ENCODE data around the gene NAV2. TPM values are rescaled to one million over a fixed set of nuclear protein-coding genes. Genes with fewer than 3 reads are reported as not detected.

The NAV2 gene
- total RNA-seq, 3 donors from 2014 or later: 21.9 to 65.9 (median 30.9) TPM

DNA sequence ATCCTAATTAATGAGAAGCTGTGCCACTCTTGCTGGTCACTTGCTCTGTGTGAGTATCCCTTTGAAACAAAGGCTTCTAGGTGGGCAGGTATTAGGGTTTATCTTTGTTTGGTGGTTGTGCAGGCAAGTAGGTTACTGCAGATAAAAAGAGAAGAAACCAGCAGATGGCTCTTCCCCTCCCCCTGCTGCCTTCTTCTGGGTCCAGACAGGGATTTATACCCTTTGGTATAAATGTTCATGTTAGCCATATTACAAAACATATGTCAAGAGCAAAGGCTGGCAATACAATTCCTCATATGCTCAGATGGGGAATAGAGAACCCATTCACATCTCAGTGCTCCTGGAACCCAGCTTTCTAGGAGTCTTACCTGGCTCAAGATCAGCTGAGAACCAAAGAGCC lies 109.9 kb downstream of the NAV2 start:
- Histone ChIP-seq H3K4me1 (ENCODE audit: low read depth) (no peaks in the 10 kb centered on the region), H3K4me3 (no peak overlapping the region), H3K36me3 (ENCODE audit: low read depth) (no peaks in the 10 kb centered on the region), H3K9me3 (no peaks in the 10 kb centered on the region)
- TF ChIP-seq, protein P1, sequence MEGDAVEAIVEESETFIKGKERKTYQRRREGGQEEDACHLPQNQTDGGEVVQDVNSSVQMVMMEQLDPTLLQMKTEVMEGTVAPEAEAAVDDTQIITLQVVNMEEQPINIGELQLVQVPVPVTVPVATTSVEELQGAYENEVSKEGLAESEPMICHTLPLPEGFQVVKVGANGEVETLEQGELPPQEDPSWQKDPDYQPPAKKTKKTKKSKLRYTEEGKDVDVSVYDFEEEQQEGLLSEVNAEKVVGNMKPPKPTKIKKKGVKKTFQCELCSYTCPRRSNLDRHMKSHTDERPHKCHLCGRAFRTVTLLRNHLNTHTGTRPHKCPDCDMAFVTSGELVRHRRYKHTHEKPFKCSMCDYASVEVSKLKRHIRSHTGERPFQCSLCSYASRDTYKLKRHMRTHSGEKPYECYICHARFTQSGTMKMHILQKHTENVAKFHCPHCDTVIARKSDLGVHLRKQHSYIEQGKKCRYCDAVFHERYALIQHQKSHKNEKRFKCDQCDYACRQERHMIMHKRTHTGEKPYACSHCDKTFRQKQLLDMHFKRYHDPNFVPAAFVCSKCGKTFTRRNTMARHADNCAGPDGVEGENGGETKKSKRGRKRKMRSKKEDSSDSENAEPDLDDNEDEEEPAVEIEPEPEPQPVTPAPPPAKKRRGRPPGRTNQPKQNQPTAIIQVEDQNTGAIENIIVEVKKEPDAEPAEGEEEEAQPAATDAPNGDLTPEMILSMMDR (IDR thresholded peaks at IDR 0.05): no peak
- ATAC-seq (no peak), DNase-seq (no peak)
- intact Hi-C loops (cut with DNase I, micrococcal nuclease): no loop called here

DNA sequence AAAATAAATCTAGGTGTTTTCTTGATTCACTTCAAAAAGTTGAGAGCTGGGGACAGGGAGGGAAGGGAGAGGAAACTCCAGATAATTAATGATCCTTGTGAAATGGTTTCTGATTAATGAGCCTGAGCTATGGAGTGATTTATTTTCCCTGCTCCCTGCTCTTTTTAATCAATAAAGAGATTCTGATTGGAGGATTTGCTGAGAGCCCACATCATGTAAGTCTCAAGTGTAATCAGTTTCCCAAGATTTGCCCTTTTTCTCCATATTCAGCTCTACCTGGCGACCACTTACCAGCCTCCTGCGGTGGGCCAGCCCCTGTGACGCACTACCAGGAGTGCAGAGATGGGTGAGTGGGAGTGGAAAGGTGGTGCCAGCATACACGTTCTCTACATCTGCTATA lies 114.0 kb downstream of the NAV2 start:
- Histone ChIP-seq H3K9me3 (no peaks in the 10 kb centered on the region), H3K4me3 (no peak overlapping the region), H3K4me1 (ENCODE audit: low read depth) (peaks cover 7% of the 10 kb centered on the region), H3K36me3 (ENCODE audit: low read depth) (no peaks in the 10 kb centered on the region)
- TF ChIP-seq, protein P1 (IDR thresholded peaks at IDR 0.05): no peak
- DNase-seq (no peak), ATAC-seq (no peak)
- intact Hi-C loops (cut with DNase I, micrococcal nuclease): no loop called here

DNA sequence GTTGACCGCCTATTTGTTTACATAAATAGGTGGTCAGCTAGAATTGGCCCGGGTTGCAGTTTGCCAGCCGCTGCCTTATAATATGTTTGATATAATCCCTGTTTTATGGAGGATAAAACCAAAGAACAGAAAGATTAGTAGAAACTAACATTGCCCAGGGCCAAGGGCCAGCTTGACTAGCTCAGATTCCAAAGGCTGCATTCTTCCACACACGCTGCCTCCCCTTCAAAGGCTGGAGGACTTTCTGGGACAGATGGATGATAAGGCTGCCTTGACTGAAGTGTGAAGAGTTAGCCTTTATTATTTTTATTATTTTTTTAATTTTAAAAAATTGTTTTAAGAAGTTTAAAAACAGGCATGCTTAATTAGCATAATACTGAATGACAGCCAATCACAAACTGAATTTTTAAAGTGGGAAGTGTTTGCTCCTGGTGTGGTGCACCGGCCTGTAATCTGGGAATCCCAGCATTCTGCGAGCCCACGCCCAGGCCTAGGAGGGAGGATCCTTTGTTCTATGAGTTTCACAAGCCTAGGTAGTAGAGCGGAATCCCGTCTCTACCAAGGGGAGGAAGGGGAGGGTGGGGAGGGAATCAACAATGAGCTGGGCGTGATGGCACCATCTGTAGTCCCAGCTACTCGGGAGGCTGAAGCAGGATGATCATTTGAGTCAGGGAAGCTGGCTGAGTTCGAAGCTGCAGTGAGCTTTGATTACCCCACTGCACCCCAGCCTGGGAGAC lies 114.9 kb downstream of the NAV2 start:
- H3K4me3 ChIP-seq: no peak overlapping the region
- DNase-seq: no peak
- TF ChIP-seq, protein P1 (IDR thresholded peaks at IDR 0.05): no peak
- no peaks in the 10 kb centered on the region for H3K36me3 ChIP-seq (ENCODE audit: low read depth)
- peaks cover 7% of the 10 kb centered on the region for H3K4me1 ChIP-seq (ENCODE audit: low read depth)
- peak; percentile 67 for ATAC-seq
- intact Hi-C loops (cut with DNase I, micrococcal nuclease): no loop called here
- no peaks in the 10 kb centered on the region for H3K9me3 ChIP-seq

DNA sequence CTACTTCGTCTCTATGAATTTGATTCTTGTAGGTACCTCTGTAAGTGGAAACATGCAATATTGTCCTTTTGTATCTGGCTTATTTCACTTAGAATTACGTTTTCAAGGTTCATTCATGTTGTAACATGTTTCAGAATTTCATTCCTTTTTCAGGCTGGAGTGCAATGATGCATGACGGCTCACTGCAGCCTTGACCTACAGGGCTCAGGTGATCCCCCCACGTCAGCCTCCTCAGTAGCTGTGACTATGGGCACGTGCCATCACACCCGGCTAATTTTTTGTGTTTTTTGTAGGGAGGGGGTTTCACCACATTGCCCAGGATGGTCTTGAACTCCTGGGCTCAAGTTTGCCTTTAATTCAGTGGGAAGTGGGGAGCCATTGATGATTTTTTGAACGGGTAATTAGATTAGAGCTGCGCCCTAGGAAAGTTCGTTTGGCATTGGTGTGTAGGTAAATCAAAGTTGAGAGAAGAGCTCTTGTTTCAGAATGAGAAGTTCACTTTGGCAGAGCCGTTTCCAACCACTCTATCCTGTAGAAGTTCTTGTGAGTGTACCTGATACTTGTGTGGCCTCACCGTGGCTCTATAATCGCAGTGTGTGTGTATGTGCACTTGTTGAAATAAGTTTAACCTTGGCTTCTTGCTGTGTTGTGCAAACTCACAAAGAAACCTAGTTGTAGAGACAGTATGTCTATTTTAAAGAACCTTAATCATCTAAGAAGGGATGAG lies 115.9 kb downstream of the NAV2 start:
- peaks cover 7% of the 10 kb centered on the region for H3K4me1 ChIP-seq (ENCODE audit: low read depth)
- no peaks in the 10 kb centered on the region for H3K36me3 ChIP-seq (ENCODE audit: low read depth)
- TF ChIP-seq, protein P1 (IDR thresholded peaks at IDR 0.05): no peak
- H3K9me3 ChIP-seq: no peaks in the 10 kb centered on the region
- ATAC-seq (no peak), DNase-seq (no peak)
- intact Hi-C loops (cut with DNase I, micrococcal nuclease): no loop called here
- no peak overlapping the region for H3K4me3 ChIP-seq

GRCh38 chr11:19829109-19829837 lies 116.6 kb downstream of the NAV2 start:
- Histone ChIP-seq H3K4me3 (no peak overlapping the region), H3K36me3 (ENCODE audit: low read depth) (no peaks in the 10 kb centered on the region), H3K4me1 (ENCODE audit: low read depth) (peaks cover 7% of the 10 kb centered on the region), H3K9me3 (no peaks in the 10 kb centered on the region)
- DNase-seq (peak in 1 of 3 donors; percentile 56), ATAC-seq (peak; percentile 85)
- TF ChIP-seq, protein P1 (IDR thresholded peaks at IDR 0.05): no peak
- intact Hi-C loops (cut with DNase I, micrococcal nuclease): no loop called here

Measured in mucosa of descending colon (tissue), 3 donors.